HG02870 (cell line): Measurements from ENCODE around the gene TAGLN3.

Experiments
- ATAC-seq: cut with Tn5 transposase; IDR thresholded peaks from one replicate; pipeline ENCODE4 v1.9.1; 2021; ENCODE audit warnings: mild to moderate bottlenecking, moderate library complexity; ENCODE audit not compliant: unreplicated experiment

The TAGLN3 gene

GRCh38 chr3:111976254-111976653 lies 22.5 kb upstream of the TAGLN3 start:
- no peak for ATAC-seq

- peak; percentile 91 for ATAC-seq
These were observed 19.9 kb upstream of the TAGLN3 start, which contains the start of gene ABHD10 for GRCh38 chr3:111978583-111979433. TSS of gene ABHD10 (plus strand) at chr3:111979026. CDS start at chr3:111979062, 36 bp downstream.

GRCh38 chr3:111979434-111980038 lies 19.2 kb upstream of the TAGLN3 start:
- ATAC-seq = peak; percentile 36

- no peak for ATAC-seq
These were observed 17.8 kb upstream of the TAGLN3 start for GRCh38 chr3:111980716-111981456.

- no peak for ATAC-seq
These were observed 17.3 kb upstream of the TAGLN3 start for GRCh38 chr3:111981457-111981763.

DNA sequence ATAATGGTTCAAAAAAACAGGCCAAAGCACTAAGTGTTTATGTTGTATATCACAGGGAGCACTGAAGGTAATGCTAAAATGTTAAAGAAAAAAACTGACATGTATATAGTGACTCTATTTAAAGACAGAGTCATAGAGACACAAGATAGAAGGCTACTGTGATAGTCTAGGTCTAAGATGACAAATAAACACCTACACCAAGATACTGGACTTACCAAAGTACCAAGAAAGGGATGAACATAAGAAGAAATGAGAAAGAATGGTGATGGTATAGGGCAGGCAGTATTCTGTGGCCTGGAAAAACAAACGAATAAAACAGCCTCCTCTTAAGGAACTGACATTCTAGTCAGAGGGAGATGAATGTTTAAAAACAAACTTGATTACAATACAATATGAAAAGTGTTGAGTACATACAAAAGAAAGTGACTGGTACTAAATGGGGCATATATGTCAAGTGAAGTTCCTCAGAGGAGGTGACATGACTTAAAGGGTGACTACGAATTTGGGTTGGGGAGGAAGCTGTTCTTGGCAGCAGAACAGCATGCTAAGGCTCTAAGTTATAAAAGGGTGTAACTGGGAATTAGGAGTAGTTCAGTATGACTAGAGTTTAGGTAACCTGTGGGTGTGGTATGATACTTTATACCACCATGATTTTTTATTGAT lies 14.0 kb upstream of the TAGLN3 start:
- no peak for ATAC-seq

DNA sequence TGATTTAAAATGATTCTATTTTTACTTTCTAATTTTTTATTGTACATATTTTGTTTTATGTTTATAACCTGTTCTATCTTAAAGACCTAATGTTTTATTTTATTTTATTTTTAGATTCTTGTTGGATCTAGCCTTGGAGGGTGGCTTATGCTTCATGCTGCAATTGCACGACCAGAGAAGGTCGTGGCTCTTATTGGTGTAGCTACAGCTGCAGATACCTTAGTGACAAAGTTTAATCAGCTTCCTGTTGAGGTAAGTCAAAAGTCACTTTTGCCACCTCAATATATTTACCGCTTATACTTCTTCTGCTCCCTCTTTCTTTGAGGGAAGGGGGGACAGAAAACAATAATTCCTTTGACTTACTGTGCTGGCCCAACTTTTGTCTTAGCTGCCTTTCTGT lies 11.9 kb upstream of the TAGLN3 start:
- ATAC-seq = no peak

DNA sequence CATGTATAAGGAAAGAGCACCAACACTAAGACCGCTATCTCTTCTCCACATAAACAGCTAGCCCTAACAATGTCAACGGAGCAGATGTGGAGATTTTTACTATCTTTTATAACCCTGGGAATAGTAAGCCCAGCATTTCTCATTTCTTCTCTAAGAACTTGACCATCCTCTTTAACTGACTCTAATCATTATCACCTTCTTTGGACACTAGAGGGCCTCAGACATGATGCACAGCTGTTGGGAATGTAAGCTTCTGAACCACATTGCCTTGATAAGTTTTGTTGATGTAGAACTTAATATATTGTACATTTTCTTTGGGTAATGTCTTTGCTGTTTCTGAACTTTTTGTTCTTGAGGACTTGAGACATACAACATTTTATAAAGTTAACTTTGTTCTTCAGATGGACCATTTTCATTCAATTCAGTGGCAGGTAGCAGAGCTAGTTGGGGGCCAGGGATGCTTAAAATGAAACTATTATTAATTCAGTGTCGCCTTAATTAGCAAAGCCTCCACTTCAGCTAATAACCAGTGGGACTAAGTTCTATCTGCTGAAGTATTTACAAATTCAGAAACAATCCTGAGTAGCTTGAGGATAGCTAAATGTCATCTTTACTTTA lies 9.6 kb upstream of the TAGLN3 start:
- peak; percentile 95 for ATAC-seq

- no peak for ATAC-seq
These were observed 5.7 kb upstream of the TAGLN3 start for GRCh38 chr3:111993038-111993437.

GRCh38 chr3:111999484-112000324 lies 982 bp downstream of the TAGLN3 start:
- ATAC-seq = no peak

DNA sequence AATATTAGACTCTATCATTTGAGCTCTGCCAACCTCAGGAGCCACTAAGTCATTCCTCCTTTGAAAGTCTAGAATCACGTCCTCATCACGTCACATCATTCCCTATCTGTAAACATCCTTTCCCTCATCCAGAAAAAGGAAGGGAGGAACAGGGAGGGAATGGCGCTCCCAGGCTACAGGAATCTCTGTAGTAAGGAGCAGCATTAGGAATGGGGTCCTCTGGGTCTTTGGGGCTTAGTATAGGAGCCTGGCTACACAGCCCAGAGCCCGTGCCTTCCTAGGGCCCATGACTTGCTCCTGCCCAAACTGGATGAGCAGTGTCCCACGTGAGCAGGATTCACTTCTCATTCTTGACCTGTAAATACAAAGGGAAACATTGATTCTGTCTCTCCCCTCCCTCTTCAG lies 1.6 kb downstream of the TAGLN3 start:
- ATAC-seq = no peak

GRCh38 chr3:112000966-112001365 lies 2.2 kb downstream of the TAGLN3 start:
- no peak for ATAC-seq

DNA sequence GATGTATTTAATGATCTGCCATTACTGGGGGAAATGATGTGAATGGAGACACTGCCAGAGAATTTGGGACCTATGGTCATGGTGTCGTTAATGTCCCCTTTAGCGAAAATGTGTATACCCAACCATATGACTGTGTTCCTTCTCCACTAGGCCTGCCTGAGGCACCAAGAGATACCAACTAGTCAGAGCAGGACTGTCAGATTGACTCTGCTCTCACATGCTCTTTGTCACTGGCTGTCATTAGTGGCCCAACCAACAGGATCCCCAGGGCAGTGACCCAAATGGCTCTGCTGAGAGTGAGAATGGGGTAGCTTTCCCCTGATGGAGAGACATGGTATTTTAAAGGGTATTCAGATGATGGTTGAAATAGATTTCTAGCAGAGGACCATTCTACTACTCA lies 2.8 kb downstream of the TAGLN3 start:
- no peak for ATAC-seq

- ATAC-seq = no peak
These were observed 3.6 kb downstream of the TAGLN3 start for GRCh38 chr3:112002096-112002971.

DNA sequence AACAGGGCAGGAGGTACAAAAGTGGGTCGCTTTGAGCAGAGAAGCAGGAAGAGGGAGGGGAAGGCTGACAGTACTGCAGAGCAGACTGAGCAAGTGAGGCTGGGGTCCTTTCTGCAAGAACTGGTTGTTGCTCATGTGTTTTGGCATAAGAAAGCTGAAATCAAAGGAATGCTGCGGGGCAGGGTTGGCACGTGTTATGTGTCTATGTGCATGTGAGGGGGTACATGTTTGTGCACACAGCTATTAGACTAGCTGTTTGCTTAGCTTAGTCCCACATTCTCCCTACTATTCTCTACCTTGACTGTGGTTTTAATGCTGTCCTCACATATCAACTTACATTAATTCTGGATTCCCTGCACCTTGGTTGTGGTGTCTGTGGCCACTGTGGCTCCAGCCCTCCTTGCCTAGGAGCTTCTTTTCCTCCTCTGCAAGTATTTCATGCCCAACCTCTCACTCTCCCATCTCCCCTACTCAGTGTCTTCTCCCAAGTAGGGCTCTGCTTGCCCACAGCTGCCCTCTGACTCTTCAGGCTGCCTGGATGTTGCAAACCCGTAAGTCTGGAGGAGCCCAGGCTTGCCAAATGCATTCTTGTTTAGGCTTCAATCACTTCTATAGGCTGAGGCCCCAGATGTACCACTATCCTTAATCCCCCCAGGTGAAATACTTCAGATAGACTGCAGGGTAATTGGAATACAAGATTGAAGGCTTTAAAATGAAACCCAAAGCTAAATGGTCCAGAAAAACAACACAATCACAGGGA lies 4.8 kb downstream of the TAGLN3 start:
- no peak for ATAC-seq

DNA sequence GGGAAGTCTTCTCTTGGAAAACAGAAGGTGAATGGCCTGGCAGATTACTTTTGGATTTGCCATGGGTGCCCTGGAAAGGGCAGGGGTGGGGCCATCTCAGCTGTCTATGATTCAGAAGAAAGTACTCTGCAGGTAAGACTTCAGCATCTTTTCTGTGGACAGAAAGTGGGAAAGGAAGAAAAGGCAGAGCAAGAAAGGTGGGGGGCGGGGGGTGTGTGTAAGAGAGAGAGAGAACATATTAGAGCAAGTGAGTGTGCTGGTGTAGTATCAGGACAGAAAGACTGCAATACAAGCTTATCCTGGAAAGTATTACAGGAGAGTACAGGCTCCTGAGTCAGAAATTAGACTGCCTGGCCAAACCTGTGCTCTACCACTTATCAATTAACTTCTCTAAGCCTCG lies 5.5 kb downstream of the TAGLN3 start:
- ATAC-seq = no peak

- ATAC-seq = no peak
These were observed 5.9 kb downstream of the TAGLN3 start for GRCh38 chr3:112004669-112005068.

- ATAC-seq = no peak
These were observed 6.5 kb downstream of the TAGLN3 start for GRCh38 chr3:112005091-112005672.
